GM18870 (cell line): Measurements from ENCODE around the gene ADK.
A peak's percentile ranks its signal among the peaks of the same experiment; 100 is the strongest.

Source experiments
- ATAC-seq: cut with Tn5 transposase; IDR thresholded peaks from one replicate; pipeline ENCODE4 v1.9.1; 2021; ENCODE audit warnings: moderate library complexity; ENCODE audit not compliant: unreplicated experiment

The ADK gene

GRCh38 chr10:74586088-74586585 lies 435.1 kb downstream of the ADK start:
- peak; percentile 13 for ATAC-seq

DNA sequence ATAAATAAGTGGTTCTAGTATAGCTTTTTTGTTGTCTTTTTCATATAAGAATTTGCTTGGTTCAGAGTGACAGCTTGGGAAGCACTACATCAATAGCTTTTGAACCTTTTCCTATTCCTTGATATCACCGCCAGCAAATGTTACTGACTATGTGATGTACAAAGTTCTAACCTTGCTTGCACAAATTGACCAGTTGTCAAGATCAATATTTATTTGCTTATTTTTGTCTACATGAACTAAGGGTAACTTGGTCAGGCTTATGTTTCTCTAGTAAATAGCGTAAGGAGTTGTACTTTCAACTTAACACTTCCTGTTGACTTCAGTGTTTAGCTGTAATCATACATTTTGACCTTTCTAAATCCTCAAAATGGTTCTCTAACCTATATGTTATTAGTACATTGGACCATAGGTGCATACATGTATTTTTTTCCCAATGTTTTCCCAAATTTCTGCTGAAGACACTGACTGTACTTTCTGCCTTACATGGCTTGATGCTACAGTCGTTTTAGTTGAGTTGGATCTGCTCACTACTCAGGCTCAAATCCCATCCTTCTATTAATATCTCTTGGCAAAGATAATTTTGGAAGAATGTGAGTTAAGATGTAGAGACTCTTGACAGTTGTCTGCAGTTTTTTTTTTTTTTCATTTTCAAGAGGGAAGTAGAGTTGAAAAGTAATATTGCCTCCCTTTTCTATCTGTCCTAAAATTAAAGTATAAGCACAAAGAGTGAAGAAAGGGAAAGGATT lies 436.3 kb downstream of the ADK start:
- no peak for ATAC-seq

DNA sequence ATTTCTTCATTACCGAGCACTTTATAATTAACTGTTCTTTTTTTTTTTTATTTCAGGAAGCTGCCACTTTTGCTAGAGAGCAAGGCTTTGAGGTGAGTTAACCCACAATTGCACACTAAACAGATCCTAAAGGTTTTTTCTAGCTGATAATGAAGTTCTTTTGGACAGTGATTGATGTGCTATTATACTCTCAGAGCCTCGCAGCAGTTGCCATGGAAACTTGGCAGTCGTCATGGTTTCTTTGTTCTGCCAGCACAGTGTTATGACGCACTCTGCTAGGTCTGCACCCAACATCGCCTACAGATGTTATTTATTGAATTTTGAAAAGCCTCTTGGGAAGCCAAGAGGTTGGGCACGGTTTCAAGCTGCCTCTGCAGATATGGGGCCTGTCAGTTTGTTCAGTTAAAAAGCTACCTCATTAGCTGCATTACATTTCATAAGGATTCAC lies 438.2 kb downstream of the ADK start:
- ATAC-seq, result no peak

DNA sequence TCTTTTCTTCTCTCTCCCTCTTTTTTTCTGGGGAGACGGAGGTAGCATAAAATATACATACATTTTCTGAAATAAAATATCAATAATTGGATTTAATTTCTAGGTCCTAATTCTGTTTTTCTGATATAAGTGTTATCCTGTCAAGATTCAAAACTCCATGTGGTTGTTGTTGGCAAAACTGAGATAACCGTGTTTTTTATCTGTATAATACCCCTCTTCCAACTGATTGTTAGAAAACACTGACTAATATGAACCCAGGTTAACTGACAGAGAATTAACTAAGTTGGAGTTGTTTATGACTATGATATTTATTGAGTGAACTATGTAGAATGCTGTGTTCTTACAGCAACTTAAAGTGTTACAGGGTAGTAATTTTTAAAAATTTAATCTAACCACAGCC lies 438.8 kb downstream of the ADK start:
- ATAC-seq, result no peak

DNA sequence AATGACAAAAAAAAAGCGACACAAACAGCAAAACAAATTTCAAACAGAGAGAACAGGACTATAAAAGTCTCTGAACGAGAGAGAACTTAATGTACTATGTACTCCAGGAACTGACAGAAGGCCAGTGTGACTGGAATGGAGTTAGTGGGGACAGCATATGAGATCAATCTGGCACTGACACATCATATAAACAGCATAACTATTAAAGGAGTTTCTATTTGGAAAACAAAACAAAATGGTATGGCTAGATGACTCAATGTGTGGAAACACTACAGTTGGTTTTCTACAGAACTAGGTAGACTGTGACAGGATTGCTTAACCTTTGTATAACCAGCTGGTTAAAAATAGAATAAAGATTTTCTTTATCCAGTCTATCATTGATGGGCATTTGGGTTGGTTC lies 442.4 kb downstream of the ADK start:
- no peak for ATAC-seq

GRCh38 chr10:74596713-74597112 lies 445.7 kb downstream of the ADK start:
- ATAC-seq, result no peak

DNA sequence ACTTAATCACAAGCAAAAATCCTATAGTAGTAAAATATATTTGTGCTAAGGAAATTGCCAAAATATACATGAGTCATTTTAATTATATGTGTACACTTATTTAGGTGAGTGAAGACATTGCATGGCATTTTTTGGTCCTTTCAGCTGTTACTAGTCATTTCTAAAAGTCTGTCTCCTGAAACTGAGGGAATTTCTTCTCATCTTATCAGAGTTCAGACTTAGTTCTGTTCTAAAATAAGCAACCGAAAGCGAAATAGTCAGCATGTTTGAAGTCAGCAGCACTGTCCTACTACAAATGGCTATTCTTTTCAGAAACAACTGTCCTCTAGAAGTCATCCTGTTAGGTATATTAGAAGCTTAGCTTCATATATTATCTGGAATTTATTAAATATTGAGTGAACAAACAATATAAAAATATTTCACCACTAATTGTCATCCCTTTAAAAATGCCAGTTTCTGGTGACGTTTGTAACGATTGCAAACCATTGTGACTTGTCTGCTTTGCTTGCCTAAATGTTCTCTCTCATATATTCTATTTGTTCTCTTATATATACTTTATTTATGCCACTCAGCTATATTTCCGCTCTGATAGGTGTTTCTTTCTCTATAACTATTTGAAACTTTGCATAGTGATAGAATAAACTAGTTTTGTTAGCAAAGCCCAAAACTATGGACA lies 448.0 kb downstream of the ADK start:
- peak; percentile 88 for ATAC-seq

DNA sequence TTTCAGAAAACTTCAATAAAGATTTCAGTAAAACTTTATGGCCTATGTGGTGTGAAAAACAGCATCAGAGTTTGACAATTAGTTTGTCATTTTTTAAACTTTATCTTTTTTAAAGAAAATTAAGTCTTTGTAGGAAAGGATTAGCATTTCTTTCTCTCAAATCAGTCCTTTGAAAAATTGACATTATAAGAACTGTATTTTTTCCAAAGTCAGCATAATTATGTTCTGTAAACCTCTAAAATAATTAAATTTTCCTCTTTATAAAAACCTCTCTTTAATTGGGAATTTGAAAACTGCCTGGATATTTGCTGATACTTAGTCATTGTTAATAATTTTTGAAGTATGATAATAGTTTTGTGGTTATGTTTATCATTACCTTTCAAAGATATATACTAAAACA lies 448.7 kb downstream of the ADK start:
- ATAC-seq, result no peak

- no peak for ATAC-seq
Observed at GRCh38 chr10:74600170-74600569, 449.1 kb downstream of the ADK start.

GRCh38 chr10:74602576-74602975 lies 451.6 kb downstream of the ADK start:
- ATAC-seq, result no peak

GRCh38 chr10:74610299-74610698 lies 459.3 kb downstream of the ADK start:
- ATAC-seq, result no peak

- no peak for ATAC-seq
Observed at GRCh38 chr10:74612195-74612594, 461.2 kb downstream of the ADK start.

DNA sequence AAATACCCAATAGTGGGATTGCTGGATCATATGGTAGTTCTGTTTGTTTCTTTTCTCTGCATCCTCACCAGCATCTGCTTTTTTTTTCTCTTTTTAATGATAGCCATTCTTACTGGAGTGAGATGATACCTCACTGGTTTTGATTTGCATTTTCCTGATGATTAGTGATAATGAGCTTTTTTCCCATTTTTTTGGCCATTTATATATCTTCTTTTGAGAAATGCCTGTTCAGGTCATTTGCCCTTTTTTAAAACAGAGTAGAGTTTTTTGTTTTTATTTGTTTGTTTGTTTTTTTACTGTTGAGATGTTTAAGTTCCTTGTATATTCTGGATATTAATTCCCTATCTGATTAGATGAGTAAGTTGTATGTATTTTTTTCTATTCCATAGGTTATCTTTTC lies 469.6 kb downstream of the ADK start:
- no peak for ATAC-seq

- no peak for ATAC-seq
Observed at GRCh38 chr10:74623786-74624185, 472.8 kb downstream of the ADK start.

DNA sequence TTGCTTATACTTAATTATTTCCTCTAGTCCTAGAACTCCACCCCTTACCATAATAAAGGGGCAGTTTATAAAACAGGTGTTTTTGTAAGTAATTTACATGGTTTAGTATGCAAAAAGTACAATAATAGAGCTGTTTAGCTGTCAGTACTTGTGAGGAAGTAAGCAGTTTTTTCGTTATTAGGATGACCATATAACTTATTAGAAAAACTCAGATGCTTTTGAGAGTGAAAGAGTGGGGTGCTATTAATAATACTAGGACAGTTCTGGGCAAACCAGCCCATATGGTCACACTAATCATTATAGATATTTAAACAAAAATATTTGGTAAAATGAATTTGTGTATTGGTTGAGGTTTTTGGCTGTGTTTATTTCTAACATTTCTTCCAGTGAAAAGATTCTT lies 473.5 kb downstream of the ADK start:
- no peak for ATAC-seq

GRCh38 chr10:74628136-74628535 lies 477.1 kb downstream of the ADK start:
- ATAC-seq, result no peak

- no peak for ATAC-seq
Observed at GRCh38 chr10:74634995-74635536, 484.0 kb downstream of the ADK start.

GRCh38 chr10:74635655-74636054 lies 484.6 kb downstream of the ADK start:
- ATAC-seq, result no peak

GRCh38 chr10:74637685-74638084 lies 486.7 kb downstream of the ADK start:
- ATAC-seq, result no peak

GRCh38 chr10:74640134-74640921 lies 489.3 kb downstream of the ADK start:
- ATAC-seq, result no peak

DNA sequence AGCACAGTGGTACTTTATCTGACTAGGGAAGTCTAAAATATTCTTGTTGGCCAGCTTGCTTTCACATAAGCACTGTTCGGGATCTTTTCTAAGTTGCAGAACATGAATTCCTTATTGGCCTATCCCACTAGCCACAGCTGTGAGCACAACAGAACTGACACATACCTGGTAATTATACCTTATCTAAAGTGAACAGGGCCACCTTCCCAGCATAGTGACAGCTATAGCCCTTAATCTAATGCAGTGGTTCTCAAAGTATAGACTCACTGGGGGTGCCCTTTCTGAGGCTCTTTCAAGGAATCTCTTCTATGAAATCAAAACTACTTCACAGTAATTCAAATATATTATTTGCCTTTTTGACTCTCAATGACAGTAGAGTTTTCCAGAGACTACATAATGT lies 490.6 kb downstream of the ADK start:
- no peak for ATAC-seq
